SW480 (cell line): ENCODE measurements around the gene BRCA1.

Source experiments
- DNase-seq: peaks from one replicate; pipeline ENCODE4 v3.0.0-alpha.2; 2016; ENCODE audit warnings: low spot score

BRCA1 gene

DNA sequence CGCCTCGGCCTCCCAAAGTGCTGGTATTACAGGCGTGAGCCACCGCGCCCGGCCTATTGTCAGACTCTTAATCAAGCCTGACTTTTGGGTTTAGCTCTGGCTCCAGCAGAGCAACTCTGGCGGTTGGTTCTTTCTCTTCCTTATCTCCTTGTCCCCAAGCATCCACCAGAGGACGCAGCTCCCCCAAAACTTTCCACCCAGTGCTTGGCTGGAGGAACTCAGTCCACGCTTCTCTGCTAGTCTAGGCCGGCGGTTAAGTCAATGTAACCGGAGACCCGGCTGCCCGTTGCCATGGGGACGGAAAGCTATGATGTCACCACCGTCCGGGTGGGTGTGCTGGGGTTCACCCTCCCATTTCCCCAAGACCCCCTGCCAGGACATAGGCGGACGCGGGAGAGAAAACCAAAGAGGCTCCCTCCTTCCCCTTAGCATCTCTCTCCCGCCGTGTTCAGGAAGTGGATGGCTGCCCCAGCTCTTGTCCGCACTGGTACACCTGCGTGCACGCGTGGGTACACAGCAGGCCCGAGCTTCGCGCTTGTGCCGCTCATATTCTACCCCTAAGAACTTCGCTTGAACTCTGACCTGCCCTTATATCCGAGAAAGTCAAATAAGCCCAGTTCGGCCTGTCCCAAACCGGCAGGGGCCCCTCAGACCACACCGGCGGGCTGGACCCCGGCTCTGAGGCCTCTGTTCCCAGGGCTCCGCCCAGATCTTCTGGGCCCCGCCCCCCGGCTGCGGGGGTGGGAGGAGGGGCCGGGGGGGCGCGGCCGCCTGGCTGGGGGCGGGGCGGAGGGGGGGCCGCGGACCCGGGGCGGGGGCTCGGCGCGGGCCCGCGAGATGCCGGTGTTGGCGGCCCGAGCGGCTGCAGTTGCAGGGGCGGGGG is 100.5 kb downstream of the BRCA1 start, which contains the start of gene RND2:
RND2 (plus strand) TSS at position 825 of the 883 bp plus-strand sequence. CDS start 117 bp downstream, outside the sequence.
- DNase-seq, result peak; percentile 96

DNA sequence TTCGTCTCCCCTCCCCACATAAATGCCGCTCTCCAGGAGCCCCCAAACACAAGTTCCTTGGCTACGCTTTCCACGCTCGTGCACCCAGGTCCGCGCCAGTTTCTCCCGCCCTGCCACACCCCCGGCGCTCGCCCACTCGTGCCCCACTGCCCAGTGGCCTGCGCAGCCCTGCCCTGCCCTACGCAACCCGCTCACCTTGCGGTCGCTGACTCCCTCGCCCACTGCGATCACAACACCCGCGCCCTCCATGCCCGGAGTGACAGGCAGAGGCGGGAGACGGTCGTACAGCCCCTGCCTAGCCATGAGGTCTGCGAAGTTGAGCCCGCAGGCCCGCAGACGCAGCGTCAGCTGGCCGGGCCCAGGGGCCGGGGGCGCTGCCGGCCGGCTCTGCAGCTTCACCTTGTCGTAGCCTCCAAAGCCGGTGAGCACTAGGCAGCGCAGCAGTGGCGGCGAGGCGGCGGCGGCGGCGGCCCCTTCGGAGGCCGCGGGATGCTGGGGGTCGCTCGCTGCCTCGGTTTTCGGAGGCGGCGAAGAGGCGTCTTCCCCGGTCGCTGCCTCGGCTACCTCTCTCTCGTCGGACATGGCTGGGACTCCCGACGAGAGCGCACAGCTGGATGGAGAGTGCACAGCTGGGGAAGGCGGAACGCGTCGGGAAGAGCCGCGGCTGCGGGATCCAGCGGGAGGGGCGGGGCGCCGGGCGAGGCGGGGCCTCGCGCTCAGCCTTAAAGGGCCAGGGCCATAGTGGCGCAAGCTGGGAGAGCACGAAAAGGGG is 103.2 kb downstream of the BRCA1 start, which contains the start of gene VAT1:
VAT1 (minus strand) TSS at position 645 of the 772 bp plus-strand sequence; CDS start at position 582, 63 bp downstream.
- DNase-seq, result peak; percentile 83

DNA sequence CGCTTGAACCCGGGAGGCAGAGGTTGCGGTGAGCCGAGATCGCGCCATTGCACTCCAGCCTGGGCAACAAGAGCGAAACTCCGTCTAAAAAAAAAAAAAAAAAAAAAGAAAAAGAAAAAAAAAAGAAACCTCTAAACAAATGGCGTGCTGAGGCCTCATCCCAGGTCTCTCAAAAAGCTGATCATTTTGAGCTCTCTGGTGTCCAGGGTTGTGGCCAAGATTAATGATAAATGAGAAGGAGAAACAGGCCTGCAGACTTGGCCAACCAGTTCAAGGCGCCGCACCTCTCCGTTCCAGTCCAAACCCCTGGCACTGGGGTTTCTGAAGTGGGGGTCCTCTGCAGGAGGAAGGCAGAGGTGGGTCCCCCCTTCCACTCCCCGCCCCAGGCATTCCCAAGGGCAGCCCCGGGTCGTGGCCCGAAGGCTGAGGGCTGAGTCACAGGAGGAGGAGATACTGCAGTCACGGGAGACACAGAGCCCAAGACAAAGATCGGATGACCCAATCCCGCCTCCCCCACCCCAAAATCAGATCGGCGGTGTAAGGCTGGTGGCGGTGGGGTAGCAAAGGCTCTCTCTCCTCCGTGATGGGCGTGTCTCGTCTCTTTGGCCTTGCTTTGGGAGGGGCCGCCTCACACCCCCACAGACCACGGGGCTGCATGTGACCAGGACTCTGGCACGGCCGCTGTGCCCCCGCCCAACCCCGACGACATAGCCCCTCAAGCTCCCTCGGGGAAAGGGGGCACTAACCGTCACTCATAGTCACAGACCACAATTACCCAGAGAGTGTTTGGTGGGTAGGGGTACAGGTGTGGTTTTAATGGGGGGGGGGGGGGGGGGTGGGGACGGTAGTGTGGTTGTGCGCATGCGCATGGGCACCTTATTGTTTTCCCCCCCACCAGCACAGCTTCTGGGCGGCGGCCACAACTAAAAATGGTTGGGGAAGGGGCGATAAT is 104.1 kb downstream of the BRCA1 start:
- DNase-seq, result peak; percentile 55

DNA sequence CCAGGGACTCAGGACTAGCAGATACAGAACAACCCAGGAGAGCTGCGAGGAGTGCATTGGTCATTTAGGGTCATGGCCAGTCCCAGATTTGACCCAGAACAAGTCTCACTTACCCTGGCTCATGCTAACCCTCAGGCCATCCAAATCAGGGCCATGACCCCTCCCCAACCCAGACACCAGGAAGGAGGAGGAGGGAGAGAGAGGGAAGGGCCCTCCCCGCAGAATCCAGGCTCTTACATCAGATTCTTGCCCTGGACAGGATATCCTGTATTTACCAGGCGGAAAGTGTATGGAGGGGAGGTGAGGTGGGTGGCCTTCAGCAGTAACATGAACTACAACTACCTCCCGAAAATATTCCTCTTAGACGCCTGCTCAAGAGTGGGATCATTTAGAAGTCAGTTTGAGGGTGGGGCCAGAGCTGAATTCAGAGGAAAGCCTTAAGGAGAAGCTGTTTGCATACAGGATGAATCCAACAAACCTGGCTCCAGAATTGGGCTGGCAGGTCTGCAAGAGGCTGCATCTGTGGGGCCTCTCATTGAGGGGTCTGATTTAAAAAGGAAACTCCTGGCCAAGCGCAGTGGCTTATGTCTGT is 105.0 kb downstream of the BRCA1 start:
- no peak for DNase-seq

DNA sequence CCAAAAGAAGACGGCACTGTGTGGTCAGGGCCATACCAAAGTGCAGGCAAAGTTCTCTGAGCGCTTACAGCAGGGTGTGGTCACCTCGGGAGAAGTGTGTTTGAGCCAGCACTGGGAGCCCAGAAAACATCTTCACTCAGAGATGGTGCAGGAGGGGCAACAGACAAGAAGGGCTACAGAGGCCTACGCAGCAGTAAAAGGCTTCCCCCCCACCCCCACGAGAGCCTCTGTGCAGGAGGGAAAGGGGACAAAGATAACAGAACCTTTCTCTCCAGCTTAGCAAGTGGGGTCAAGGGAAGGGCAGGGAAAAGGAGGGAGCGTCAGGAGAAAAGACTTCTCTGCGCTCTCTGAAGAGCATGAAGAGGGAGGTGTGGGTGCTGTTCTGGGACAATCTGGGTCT is 105.7 kb downstream of the BRCA1 start:
- no peak for DNase-seq

DNA sequence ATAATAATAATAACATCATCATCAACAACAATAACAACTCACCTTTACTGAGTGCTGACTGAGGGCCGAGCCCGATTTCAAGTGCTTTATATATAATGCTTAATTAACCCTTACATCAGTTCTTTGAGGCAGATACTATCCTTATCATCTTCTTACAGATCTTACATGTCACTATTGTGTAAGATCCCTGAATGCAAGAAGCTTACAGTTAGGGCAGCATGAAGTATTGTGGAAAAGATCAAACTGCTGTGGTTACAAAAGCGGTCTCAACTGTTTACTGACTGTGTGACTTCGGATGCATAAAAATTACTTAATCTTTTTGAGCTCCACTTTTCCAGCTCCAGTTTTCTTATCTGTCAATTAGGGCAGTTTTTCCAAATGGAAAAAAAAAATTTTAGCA is 106.2 kb downstream of the BRCA1 start:
- DNase-seq, result no peak

DNA sequence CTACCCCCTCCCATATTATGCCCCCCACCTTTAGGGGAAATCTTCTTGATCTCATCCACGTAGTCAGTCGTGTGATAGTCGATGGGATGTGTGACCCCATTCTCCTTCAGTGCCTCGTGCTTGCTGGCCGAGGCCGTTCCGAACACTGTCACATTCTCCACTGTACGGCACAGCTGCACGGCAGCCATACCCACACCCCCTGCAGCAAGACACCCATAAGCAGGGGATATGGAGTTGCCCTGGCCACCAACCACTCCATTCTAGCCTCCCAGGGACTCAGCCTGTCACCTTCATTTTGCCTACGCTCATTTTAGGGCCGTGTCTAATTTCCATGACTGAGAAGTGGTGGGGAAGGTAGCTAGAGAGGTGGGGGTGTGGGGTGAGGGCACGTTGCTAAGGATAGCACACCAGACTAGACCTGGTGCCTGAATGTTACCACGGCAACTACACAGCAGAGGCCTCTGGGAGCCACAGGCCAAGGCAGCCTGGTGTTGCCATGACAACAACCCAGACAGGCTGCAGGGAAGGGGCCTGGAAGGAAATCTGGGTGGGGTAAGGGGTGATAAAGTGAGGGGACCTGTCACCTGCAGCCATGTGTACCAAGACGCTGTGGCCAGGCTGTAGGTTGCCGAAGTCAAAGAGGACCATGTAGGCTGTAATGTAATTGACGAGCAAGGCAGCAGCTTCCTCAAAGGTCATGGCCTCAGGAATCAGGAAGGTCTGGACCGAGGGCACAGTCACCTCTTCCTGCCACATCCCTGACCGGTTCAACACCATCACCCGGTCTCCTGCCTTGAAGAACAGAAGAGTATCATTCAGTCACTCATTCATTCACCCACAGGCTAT is 106.9 kb downstream of the BRCA1 start:
- no peak for DNase-seq

DNA sequence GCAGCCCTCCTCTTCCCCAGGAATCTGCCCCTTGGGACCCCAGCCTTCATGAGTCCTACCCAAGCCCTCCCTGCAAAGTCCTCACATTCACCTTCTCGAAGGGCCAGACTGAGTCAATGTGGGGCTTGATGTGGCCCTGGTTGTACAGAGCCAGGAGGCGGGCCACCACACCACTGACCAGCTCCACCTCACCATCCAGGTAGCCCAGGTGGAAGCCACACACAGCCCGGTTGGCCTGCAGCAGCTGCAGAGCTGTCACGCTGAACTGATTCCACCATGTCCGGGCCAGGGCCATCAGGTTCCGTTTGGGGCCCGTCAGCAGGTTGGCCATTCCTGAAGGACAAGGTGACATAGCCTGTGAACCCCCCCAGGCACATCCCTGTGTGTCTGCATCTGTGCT is 108.9 kb downstream of the BRCA1 start:
- no peak for DNase-seq

DNA sequence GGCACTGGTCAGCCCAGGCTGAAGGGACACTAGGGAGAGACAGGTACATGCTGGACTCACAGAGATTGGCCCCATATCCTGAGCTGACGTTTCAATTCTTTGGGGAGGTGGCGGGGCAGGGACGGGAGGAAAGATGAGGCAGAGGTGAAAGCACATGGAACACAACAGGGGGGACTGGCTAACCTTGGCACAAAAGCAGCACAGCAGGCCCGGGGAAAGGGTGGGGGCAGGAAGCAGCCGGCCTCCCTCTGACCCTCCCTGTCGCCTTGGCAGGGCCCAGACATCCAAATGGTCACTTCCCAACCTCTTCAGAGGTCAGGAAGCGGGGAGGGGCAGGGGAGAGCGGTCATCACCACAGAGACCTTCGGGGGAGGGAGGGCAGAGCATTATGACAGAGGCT is 109.6 kb downstream of the BRCA1 start:
- no peak for DNase-seq

DNA sequence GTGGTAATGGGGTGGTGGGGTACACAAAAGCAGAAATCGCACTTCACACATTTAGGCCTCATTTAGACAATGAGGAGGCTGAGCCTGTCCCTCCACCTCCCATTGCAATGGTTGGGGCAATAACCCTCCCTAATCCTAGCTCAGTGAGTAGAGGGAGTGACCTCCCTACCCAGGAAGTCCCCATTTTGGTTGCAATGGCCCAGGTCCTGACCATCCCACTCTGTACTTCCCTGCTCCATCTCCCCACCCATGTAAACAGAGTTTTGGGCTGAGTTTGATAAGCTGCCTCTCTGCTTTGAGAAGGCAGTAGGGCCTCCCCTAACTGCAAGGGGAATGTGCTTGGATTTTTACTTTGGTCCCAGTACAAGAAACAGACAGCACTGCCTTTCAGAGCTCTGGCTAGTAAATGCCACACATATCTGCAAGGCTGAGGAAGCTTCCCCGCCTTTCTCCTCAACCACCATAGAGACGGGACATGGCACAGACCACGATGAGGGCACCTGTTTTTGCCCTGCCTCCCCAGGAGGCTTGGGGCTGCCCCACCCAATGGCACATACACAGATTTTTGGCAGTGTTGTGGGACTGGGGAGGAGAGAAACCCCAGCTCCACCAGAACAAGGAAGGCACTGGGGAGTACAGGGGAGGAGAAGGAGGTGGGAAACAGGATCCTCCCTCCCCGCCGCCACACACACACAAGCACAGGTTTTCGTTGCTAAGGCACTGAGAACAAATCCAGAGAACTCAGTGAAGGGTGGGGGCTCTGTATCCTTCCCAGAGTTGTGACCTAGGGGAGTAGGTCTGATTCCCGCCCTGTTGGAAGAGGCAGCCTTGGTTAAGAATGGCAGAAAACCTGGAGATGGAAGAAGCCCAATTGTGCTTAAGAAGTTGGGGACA is 110.3 kb downstream of the BRCA1 start:
- DNase-seq, result no peak

DNA sequence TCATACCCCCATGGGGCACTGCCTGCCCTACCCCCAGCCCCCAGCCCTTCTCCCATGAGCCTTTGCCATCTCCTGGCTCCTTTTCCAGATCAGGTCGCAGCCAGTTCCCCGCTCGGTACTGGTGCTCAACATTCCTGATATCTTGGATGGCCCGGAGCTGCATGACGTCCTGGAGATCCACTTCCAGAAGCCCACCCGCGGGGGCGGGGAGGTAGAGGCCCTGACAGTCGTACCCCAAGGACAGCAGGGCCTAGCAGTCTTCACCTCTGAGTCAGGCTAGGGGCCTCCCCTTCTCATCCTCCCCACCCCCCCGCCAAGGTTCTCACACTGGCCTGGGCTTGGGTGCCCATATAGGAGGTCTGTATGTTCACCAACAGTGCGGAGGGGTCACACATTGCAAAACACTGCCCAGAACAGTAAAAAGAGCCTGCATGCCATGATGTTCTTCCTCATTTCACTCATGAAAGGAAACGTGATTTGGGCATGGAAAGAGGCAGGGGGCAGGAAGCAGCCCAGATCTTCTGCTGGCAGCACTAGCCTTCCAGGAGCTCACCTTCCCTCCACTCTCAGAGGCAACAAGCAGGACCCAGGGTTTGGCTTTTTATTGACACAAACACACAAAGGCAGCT is 111.0 kb downstream of the BRCA1 start:
- DNase-seq, result no peak

DNA sequence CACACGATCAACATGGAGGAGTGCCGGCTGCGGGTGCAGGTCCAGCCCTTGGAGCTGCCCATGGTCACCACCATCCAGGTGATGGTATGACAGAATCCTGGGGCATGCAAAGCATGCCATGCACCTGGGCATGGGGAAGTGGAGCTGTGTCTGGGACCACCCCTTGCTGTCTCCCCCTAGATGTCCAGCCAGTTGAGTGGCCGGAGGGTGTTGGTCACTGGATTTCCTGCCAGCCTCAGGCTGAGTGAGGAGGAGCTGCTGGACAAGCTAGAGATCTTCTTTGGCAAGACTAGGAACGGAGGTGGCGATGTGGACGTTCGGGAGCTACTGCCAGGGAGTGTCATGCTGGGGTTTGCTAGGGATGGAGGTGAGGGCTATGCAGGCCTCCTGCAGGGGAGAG is 111.9 kb downstream of the BRCA1 start:
- DNase-seq, result no peak

DNA sequence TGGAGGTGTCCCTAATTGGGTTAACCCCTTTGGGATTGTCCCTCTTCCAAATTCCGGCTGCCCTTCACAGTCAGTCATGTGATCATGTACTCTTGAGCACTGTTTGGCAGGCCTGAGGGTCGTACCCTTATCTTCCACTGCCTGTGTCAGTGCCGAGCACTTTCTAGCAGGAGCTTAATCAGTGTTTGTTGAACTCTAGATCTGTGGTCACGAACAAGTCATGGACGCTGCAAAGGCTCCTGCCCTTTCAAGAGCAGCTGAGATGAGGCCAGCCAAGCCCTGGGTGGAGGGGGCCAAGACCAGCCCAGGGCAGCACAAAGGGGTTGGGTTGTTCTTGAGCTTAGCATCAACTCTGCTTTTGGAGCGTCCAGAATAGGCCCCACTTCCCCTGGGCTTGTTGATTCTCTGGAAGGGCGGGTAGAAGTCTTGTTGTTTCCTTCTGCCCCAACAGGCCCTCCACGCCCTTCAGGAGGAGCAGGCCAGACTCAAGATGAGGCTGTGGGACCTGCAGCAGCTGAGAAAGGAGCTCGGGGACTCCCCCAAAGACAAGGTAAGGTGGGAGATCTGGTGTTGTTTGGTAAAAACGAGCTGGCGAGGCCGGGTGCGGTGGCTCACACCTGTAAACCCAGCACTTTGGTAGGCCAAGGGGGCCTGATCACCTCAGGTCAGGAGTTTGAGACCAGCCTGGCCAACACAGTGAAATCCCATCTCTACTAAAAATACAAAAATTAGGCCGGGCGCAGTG is 113.3 kb downstream of the BRCA1 start:
- no peak for DNase-seq

DNA sequence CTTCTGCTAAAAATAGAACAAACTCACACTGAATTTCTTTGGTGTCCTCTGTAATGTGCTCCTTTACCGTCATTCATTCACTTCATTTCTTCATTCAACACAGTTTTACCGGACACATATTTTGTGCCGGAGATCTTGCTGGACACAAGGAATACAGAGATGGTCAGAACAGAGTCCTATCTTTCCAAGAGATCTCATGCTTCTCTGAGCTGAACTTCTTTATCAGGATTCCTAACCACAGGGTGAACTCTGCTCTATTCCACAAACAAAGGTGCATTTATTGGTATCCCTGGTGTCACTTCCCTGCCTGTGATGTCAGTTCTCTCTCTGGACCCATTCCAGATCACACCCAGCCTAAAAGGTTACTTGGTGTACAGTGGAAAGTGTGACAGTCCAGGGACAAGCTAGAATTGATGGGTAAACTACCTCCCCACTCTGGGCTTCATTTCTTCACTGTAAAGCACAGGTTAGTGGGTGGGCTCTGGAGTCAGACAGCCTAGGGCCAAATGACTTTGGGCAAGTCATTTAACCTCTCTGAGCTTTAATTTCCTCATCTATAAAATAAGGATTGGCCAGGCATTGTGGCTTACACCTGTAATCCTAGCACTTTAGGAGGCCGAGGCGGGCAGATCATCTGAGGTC is 114.4 kb downstream of the BRCA1 start:
- peak; percentile 93 for DNase-seq

DNA sequence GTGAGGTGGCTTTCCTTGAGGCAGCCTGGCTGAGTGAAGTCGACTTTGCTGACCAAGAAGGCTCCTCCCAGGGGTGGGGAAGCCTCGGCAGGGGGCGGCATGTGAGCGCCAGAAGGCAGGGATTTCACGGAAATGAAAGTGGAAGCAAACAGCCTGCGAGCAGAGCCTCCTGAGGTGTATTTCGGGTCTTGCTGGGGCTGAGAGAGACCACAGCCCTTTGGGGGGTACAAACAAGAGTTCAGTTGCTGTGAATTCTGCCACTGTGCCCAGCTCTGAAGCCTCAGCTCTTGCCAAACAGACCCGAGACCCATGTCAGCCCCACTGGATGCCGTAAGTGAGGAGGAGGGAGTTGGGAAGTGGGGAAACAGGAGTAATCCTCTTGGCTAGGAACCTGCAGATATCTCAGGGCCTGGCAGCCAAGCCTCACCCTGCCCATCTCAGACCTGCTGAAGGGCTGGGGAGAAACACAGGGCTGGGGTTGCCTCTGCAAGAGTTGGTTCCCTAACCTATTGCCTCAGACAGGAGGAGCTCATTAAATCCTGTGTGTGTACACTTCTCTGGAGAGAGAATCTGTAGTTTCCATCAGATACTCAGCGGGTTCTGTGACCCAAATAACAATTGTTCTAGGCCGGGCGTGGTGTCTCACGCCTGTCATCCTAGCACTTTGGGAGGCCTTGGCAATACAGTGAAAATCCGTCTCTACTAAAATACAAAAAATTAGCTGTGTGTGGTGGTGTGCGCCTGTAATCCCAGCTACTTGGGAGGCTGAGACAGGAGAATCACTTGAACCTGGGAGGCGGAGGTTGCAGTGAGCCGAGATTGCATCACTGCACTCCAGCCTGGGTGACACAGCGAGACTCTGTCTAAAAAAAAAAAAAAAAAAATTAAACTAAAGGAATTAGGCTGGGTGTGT is 118.3 kb downstream of the BRCA1 start, which contains the start of gene IFI35:
IFI35 (plus strand) TSS at position 146 of the 913 bp plus-strand sequence; CDS start at position 310, 164 bp downstream.
- peak; percentile 68 for DNase-seq

DNA sequence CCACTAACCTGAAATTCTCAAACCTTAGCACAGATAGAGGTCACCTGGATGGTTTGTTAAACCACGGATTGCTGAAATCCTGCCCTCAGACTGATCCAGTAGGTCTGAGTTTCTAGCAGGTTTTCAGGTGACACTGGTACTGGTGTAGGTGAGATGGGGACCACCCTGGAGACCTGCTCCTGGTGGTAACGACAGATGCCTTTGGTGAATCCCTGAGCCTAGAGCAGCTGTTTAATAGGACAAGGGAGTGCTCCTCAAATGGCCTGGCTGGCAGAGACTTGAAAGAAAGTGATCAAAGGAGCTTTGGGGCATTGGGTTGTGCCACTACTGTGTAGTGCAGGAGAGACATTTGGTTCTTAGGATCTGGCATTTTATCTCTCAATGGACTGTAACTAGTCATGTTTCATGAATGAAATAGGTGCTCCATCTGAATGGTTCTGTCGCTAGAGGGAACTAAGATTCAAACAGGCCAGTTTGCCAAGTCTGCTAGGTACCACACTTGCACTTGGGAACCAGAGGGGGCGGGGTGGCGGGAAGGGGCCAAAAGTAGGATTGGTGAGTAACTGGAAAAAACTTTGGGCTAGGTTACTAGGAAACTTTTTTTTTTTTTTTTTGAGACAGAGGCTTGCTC is 121.5 kb downstream of the BRCA1 start:
- DNase-seq, result peak; percentile 48
